Astrocyte (in vitro differentiated cells and primary cell): ENCODE measurements around the gene MICU2. TPM values are rescaled to one million over a fixed set of nuclear protein-coding genes. Genes with fewer than 3 reads are reported as not detected.
"Not testable (repeated sequence)": the region's sequence is repeated elsewhere in the genome, so short reads cannot be mapped to it uniquely, and the experiment has no call there.

Source experiments
- DNase-seq: peaks from one replicate; pipeline ENCODE4 v3.0.0-alpha.2; 2010; ENCODE audit warnings: low read depth
- FAIRE-seq: peaks from 2 replicates; lab custom pipeline; 2011; peaks lifted over from hg19 to GRCh38; lab: Jason Lieb, UNC
- H2AFZ ChIP-seq: 2 replicates; pipeline ENCODE4 v1.6.0; 2012; ENCODE audit warnings: low read depth, low read length, inconsistent platforms
- H3K27ac ChIP-seq: 2 replicates; pipeline ENCODE4 v1.5.1; 2011; ENCODE audit warnings: low read depth, low read length, inconsistent platforms
- H3K27me3 ChIP-seq: 2 replicates; pipeline ENCODE4 v1.6.0; 2011; ENCODE audit warnings: low read length, inconsistent platforms; ENCODE audit not compliant: insufficient read depth
- H3K36me3 ChIP-seq: 2 replicates; pipeline ENCODE4 v1.5.1; 2011; ENCODE audit warnings: low read length, inconsistent platforms; ENCODE audit not compliant: insufficient read depth
- H3K4me1 ChIP-seq: 2 replicates; pipeline ENCODE4 v1.5.1; 2011; ENCODE audit warnings: low read length, inconsistent platforms; ENCODE audit not compliant: insufficient read depth
- H3K4me2 ChIP-seq: 2 replicates; pipeline ENCODE4 v1.6.0; 2012; ENCODE audit warnings: low read length, inconsistent platforms
- H3K4me3 ChIP-seq: 2 replicates; pipeline ENCODE4 v1.5.1; 2011; ENCODE audit warnings: low read depth, mild to moderate bottlenecking, low read length, inconsistent platforms; ENCODE audit not compliant: insufficient read depth
- H3K79me2 ChIP-seq: 2 replicates; pipeline ENCODE4 v1.6.0; 2012; ENCODE audit warnings: mild to moderate bottlenecking, low read length, inconsistent platforms; ENCODE audit not compliant: insufficient read depth
- H3K9ac ChIP-seq: 2 replicates; pipeline ENCODE4 v1.6.0; 2012; ENCODE audit warnings: mild to moderate bottlenecking, low read length, inconsistent platforms
- H3K9me3 ChIP-seq: 2 replicates; pipeline ENCODE4 v1.5.1; 2012; ENCODE audit warnings: low read depth, mild to moderate bottlenecking, low read length, inconsistent platforms; ENCODE audit not compliant: insufficient read depth
- H4K20me1 ChIP-seq: 2 replicates; pipeline ENCODE4 v1.6.0; 2012; ENCODE audit warnings: low read length, inconsistent platforms; ENCODE audit not compliant: insufficient read depth
- H3K27ac Mint-ChIP-seq: one replicate; pipeline ENCODE4 v1.8.0; 2021; ENCODE audit warnings: mild to moderate bottlenecking, mixed read lengths; ENCODE audit not compliant: unreplicated experiment
- H3K27me3 Mint-ChIP-seq: one replicate; pipeline ENCODE4 v1.8.0; 2021; ENCODE audit warnings: low read depth, mixed read lengths; ENCODE audit not compliant: unreplicated experiment
- H3K36me3 Mint-ChIP-seq: one replicate; pipeline ENCODE4 v1.8.0; 2021; ENCODE audit warnings: low read depth, mixed read lengths; ENCODE audit not compliant: unreplicated experiment
- H3K4me1 Mint-ChIP-seq: one replicate; pipeline ENCODE4 v1.8.0; 2021; ENCODE audit warnings: low read depth, mixed read lengths; ENCODE audit not compliant: unreplicated experiment
- H3K4me3 Mint-ChIP-seq: one replicate; pipeline ENCODE4 v1.8.0; 2021; ENCODE audit warnings: mild to moderate bottlenecking, moderate library complexity, mixed read lengths; ENCODE audit not compliant: unreplicated experiment
- H3K9me3 Mint-ChIP-seq: one replicate; pipeline ENCODE4 v1.8.0; 2021; ENCODE audit warnings: mild to moderate bottlenecking, mixed read lengths; ENCODE audit not compliant: unreplicated experiment
- CTCF ChIP-seq: IDR thresholded peaks from 2 replicates; pipeline ENCODE4 v1.5.1; 2011; ENCODE audit warnings: low read depth, mild to moderate bottlenecking, inconsistent platforms, low read length, moderate library complexity; ENCODE audit not compliant: insufficient read depth
- EZH2 ChIP-seq: IDR thresholded peaks from 2 replicates; pipeline ENCODE4 v1.6.1; 2012; ENCODE audit warnings: mild to moderate bottlenecking, low read length, inconsistent platforms; ENCODE audit not compliant: insufficient read depth
- total RNA-seq: library from RNA; stranded (reverse); gene quantifications from 2 replicates; pipeline ENCODE4 v1.2.1, GENCODE V29; 2021

Gene MICU2
- total RNA-seq, 1 donor from 2014 or later = 31.8 TPM

GRCh38 chr13:21590231-21590630 is 13.7 kb downstream of the MICU2 start:
- TF ChIP-seq CTCF (no peak), EZH2 (no peak)
- H3K4me2 ChIP-seq = no peak overlapping the region
- H3K27me3 ChIP-seq = no peaks in the 10 kb centered on the region
- H3K79me2 ChIP-seq = peaks cover 72% of the 10 kb centered on the region
- no peak for FAIRE-seq
- Mint-ChIP-seq H3K9me3 (no peaks in the 10 kb centered on the region), H3K36me3 (no peaks in the 10 kb centered on the region), H3K27me3 (no peaks in the 10 kb centered on the region), H3K4me1 (peaks cover 13% of the 10 kb centered on the region), H3K27ac (no peak overlapping the region), H3K4me3 (no peak overlapping the region)
- peaks cover 19% of the 10 kb centered on the region for H3K4me1 ChIP-seq
- no peak overlapping the region for H3K4me3 ChIP-seq
- H4K20me1 ChIP-seq = peaks cover 59% of the 10 kb centered on the region
- H3K9ac ChIP-seq = no peak overlapping the region
- no peak overlapping the region for H3K27ac ChIP-seq
- no peak for DNase-seq
- H3K9me3 ChIP-seq = no peaks in the 10 kb centered on the region
- H2AFZ ChIP-seq = no peak overlapping the region
- H3K36me3 ChIP-seq = no peaks in the 10 kb centered on the region

GRCh38 chr13:21589510-21589909 is 14.5 kb downstream of the MICU2 start:
- H3K4me3 ChIP-seq, H3K36me3 Mint-ChIP-seq, H3K27me3 Mint-ChIP-seq, H3K4me2 ChIP-seq, H3K27ac Mint-ChIP-seq, H3K9ac ChIP-seq, H3K27ac ChIP-seq, H3K4me3 Mint-ChIP-seq, H3K9me3 ChIP-seq, H2AFZ ChIP-seq, H3K27me3 ChIP-seq, FAIRE-seq, DNase-seq, H3K9me3 Mint-ChIP-seq, H3K36me3 ChIP-seq: not testable (repeated sequence)
- Histone ChIP-seq H4K20me1 (peaks cover 62% of the 10 kb centered on the region), H3K79me2 (peaks cover 71% of the 10 kb centered on the region), H3K4me1 (peaks cover 19% of the 10 kb centered on the region)
- H3K4me1 Mint-ChIP-seq = peaks cover 13% of the 10 kb centered on the region

GRCh38 chr13:21588411-21588810 is 15.6 kb downstream of the MICU2 start:
- H3K4me3 ChIP-seq = peak overlapping the region; percentile 21
- H3K9me3 Mint-ChIP-seq, H3K36me3 Mint-ChIP-seq, H3K36me3 ChIP-seq, H3K9me3 ChIP-seq, H3K9ac ChIP-seq, H2AFZ ChIP-seq, H3K4me3 Mint-ChIP-seq, H3K27me3 ChIP-seq, H3K27ac Mint-ChIP-seq, H3K27me3 Mint-ChIP-seq, H3K27ac ChIP-seq: not testable (repeated sequence)
- FAIRE-seq = peak; percentile 74
- peaks cover 65% of the 10 kb centered on the region for H3K79me2 ChIP-seq
- H4K20me1 ChIP-seq = peaks cover 62% of the 10 kb centered on the region
- DNase-seq = peak; percentile 92
- peak overlapping the region; percentile 70 for H3K4me2 ChIP-seq
- H3K4me1 Mint-ChIP-seq = peaks cover 17% of the 10 kb centered on the region
- peaks cover 22% of the 10 kb centered on the region for H3K4me1 ChIP-seq
